Body of pancreas (tissue), 4 donors: Measurements from ENCODE around the gene TRAPPC2L.

Experiments used
- CTCF ChIP-seq, 7 experiments: fragments of 450-650 bp in 4 of 7; fragments of 200-600 bp in 3 of 7; sonication (generic) in 3 of 7; IDR thresholded peaks; one replicate each; pipeline ENCODE4 v1.5.1; 2016 to 2019; ENCODE audit warnings: antibody characterized with exemption in 7 of 7
- POLR2A ChIP-seq, 3 donors: fragments of 450-650 bp; IDR thresholded peaks; one replicate each; pipeline ENCODE4 v1.6.1; 2016; ENCODE audit warnings: antibody characterized with exemption in 3 of 3, mild to moderate bottlenecking in 2 of 3

- TF ChIP-seq CTCF (IDR thresholded peaks at IDR 0.05) (no peak), POLR2A (IDR thresholded peaks at IDR 0.05) (no peak)
Observed at GRCh38 chr16:88835818-88836217, 21.1 kb upstream of the TRAPPC2L start.
